Neuronal stem cell (in vitro differentiated cells): ENCODE results near the gene LSAMP.

Experiments
- DNase-seq: peaks from one replicate; pipeline ENCODE4 v3.0.0-alpha.2; 2013; ENCODE audit warnings: low spot score
- H2AFZ ChIP-seq: one replicate; pipeline ENCODE4 v1.6.1; 2013; ENCODE audit warnings: mild to moderate bottlenecking, low read length, inconsistent platforms
- H2AK5ac ChIP-seq: 2 replicates; pipeline ENCODE4 v1.6.1; 2013; ENCODE audit warnings: low read depth, mild to moderate bottlenecking, inconsistent platforms, low read length, moderate library complexity, mixed read lengths
- H2BK120ac ChIP-seq: 2 replicates; pipeline ENCODE4 v1.6.1; 2013; ENCODE audit warnings: low read depth, mild to moderate bottlenecking, inconsistent platforms, low read length, moderate library complexity, mixed read lengths
- H2BK12ac ChIP-seq: one replicate; pipeline ENCODE4 v1.6.1; 2013; ENCODE audit warnings: low read length, inconsistent platforms
- H2BK15ac ChIP-seq: 2 replicates; pipeline ENCODE4 v1.6.1; 2013; ENCODE audit warnings: mild to moderate bottlenecking, low read length, inconsistent platforms, mixed read lengths
- H2BK5ac ChIP-seq: one replicate; pipeline ENCODE4 v1.6.1; 2013; ENCODE audit warnings: inconsistent platforms, mild to moderate bottlenecking, low read length, moderate library complexity
- H3K14ac ChIP-seq: one replicate; pipeline ENCODE4 v1.6.1; 2013; ENCODE audit warnings: low read length, inconsistent platforms
- H3K18ac ChIP-seq: 2 replicates; pipeline ENCODE4 v1.6.1; 2013; ENCODE audit warnings: low read length, inconsistent platforms
- H3K23ac ChIP-seq: 2 replicates; pipeline ENCODE4 v1.6.1; 2013; ENCODE audit warnings: low read depth, mild to moderate bottlenecking, mixed read lengths, low read length, inconsistent platforms; ENCODE audit not compliant: poor library complexity
- H3K27ac ChIP-seq: replicated peaks from 3 replicates; pipeline ENCODE4 v1.5.1; 2013; ENCODE audit warnings: low read length, inconsistent platforms
- H3K27me3 ChIP-seq, 3 experiments: 2 replicates each; pipeline ENCODE4 v1.6.1; 2013; ENCODE audit warnings: low read length in 3 of 3, mild to moderate bottlenecking in 2 of 3, inconsistent platforms in 1 of 3, low read depth in 1 of 3, mixed read lengths in 1 of 3, moderate library complexity in 1 of 3; ENCODE audit not compliant: control insufficient read depth in 3 of 3, insufficient read depth in 3 of 3
- H3K36me3 ChIP-seq, 2 donors: replicated peaks in 1 of 2; 2 replicates each; pipeline ENCODE4 v1.6.1; 2013; ENCODE audit warnings: low read length in 2 of 2; ENCODE audit not compliant: control insufficient read depth in 2 of 2, insufficient read depth in 2 of 2
- H3K4ac ChIP-seq: 2 replicates; pipeline ENCODE4 v1.6.1; 2013; ENCODE audit warnings: inconsistent platforms, mild to moderate bottlenecking, low read length, moderate library complexity
- H3K4me1 ChIP-seq, 2 donors: 1 replicate in 1 of 2; 2 replicates in 1 of 2; pipeline ENCODE4 v1.6.1; 2013; ENCODE audit warnings: low read length in 2 of 2, low read depth in 1 of 2; ENCODE audit not compliant: control insufficient read depth in 2 of 2, insufficient read depth in 1 of 2
- H3K4me2 ChIP-seq: one replicate; pipeline ENCODE4 v1.6.1; 2013; ENCODE audit warnings: mild to moderate bottlenecking, low read length, inconsistent platforms; ENCODE audit not compliant: insufficient read depth, poor library complexity, severe bottlenecking
- H3K4me3 ChIP-seq, 2 donors: 2 replicates each; pipeline ENCODE4 v1.5.1; 2013; ENCODE audit warnings: low read length in 2 of 2, mild to moderate bottlenecking in 2 of 2, inconsistent platforms in 1 of 2, moderate library complexity in 1 of 2
- H3K79me1 ChIP-seq: one replicate; pipeline ENCODE4 v1.6.1; 2013; ENCODE audit warnings: low read depth, mild to moderate bottlenecking, inconsistent platforms, low read length, moderate library complexity
- H3K9ac ChIP-seq: one replicate; pipeline ENCODE4 v1.6.1; 2013; ENCODE audit warnings: mild to moderate bottlenecking, low read depth, low read length, inconsistent platforms; ENCODE audit not compliant: poor library complexity
- H3K9me3 ChIP-seq, 2 donors: replicated peaks in 1 of 2; 2 replicates each; pipeline versions ENCODE3 to v1.6.1; 2013; ENCODE audit warnings: low read length in 2 of 2, mild to moderate bottlenecking in 2 of 2, inconsistent platforms in 1 of 2, low read depth in 1 of 2, mixed read lengths in 1 of 2, moderate library complexity in 1 of 2; ENCODE audit not compliant: control insufficient read depth in 2 of 2, insufficient read depth in 1 of 2
- H4K8ac ChIP-seq: one replicate; pipeline ENCODE4 v1.6.1; 2013; ENCODE audit warnings: low read depth, mild to moderate bottlenecking, inconsistent platforms, low read length, moderate library complexity
- H4K91ac ChIP-seq: one replicate; pipeline ENCODE4 v1.6.1; 2013; ENCODE audit warnings: low read length, low read depth, mild to moderate bottlenecking, inconsistent platforms; ENCODE audit not compliant: poor library complexity
- WGBS, 2 donors: extraction: QIAGEN DNeasy Blood & Tissue Kit; methylation state at CpG; one replicate each; pipeline ENCODE4 v1.1.7; 2013; ENCODE audit warnings: missing lambda C conversion rate in 2 of 2, mixed read lengths in 1 of 2; ENCODE audit not compliant: insufficient read length in 2 of 2, insufficient replicate concordance in 1 of 2; ENCODE audit errors: extremely low coverage in 2 of 2; 5-methylcytosine and 5-hydroxymethylcytosine counted together

The LSAMP gene

DNA sequence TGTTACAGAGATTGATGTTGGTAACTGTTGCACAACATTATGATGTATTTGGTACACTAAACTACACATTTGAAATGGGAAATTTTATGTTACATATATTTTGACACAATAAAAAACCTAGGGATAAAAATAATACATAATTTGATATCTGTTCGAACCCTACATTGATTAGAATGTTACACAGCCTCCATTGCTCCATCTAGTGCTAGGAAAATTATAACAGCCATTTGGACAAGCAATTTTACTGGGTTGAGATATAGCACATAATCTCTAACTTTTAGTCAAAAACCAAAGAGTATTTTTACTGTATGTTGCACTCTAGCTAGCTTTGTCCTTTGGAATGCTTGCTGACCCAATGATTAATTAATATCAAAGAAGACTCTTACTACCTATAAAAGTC lies 108.1 kb downstream of the LSAMP start:
- no CpG with 5 or more reads among the region's 1 CpG for whole genome bisulfite sequencing, 2 donors
- no peak overlapping the region for H3K23ac ChIP-seq
- no peak overlapping the region for H2AFZ ChIP-seq
- no peak overlapping the region for H4K91ac ChIP-seq
- H3K27ac ChIP-seq: no peak overlapping the region
- H4K8ac ChIP-seq: no peak overlapping the region
- no peak overlapping the region for H3K18ac ChIP-seq
- H2BK12ac ChIP-seq: no peak overlapping the region
- H2BK15ac ChIP-seq: no peak overlapping the region
- peaks cover 2 to 5% of the 10 kb centered on the region in 2 donors for H3K4me1 ChIP-seq
- H2BK5ac ChIP-seq: no peak overlapping the region
- no peak overlapping the region for H3K14ac ChIP-seq
- H3K79me1 ChIP-seq: no peaks in the 10 kb centered on the region
- H3K9ac ChIP-seq: no peak overlapping the region
- no peaks in the 10 kb centered on the region for H3K36me3 ChIP-seq
- DNase-seq: no peak
- H3K4me2 ChIP-seq: no peak overlapping the region
- H3K4me3 ChIP-seq: no peak overlapping the region
- no peak overlapping the region for H2AK5ac ChIP-seq
- no peaks in the 10 kb centered on the region for H3K9me3 ChIP-seq
- H2BK120ac ChIP-seq: no peak overlapping the region
- no peak overlapping the region for H3K4ac ChIP-seq
- H3K27me3 ChIP-seq: no peaks in the 10 kb centered on the region

DNA sequence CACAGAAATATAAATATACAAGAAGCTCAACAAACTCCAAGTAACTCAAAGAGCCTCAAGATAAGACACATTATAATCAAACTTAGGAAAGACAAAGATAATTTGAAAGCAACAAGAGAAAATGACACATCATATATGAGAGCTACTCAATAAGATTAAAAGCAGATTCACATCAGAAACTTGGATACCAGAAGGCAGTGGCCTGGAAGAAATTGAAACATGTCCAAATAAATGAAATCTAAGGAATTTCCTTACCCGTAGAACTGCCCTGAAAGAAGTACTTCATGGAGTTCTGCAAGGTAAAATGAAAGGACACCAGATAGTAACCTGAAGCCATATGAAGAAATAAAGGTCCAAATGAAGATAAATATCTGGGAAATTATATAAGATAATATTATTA lies 113.9 kb downstream of the LSAMP start:
- no peak for DNase-seq
- H3K27me3 ChIP-seq: no peaks in the 10 kb centered on the region
- no peak overlapping the region for H2AK5ac ChIP-seq
- H3K4me3 ChIP-seq: no peak overlapping the region
- peaks cover 0 to 2% of the 10 kb centered on the region in 2 donors for H3K9me3 ChIP-seq
- H3K36me3 ChIP-seq: no peaks in the 10 kb centered on the region
- no peak overlapping the region for H4K91ac ChIP-seq
- H3K14ac ChIP-seq: no peak overlapping the region
- no peak overlapping the region for H3K27ac ChIP-seq
- H3K9ac ChIP-seq: no peak overlapping the region
- H3K4ac ChIP-seq: no peak overlapping the region
- no peaks in the 10 kb centered on the region for H3K79me1 ChIP-seq
- H3K23ac ChIP-seq: no peak overlapping the region
- H3K18ac ChIP-seq: no peak overlapping the region
- no CpG with 5 or more reads among the region's 1 CpG for WGBS, 2 donors
- no peak overlapping the region for H2BK15ac ChIP-seq
- H3K4me2 ChIP-seq: no peak overlapping the region
- H4K8ac ChIP-seq: no peak overlapping the region
- no peak overlapping the region for H2BK120ac ChIP-seq
- peaks cover 0 to 3% of the 10 kb centered on the region in 2 donors for H3K4me1 ChIP-seq
- H2BK12ac ChIP-seq: no peak overlapping the region
- no peak overlapping the region for H2AFZ ChIP-seq
- H2BK5ac ChIP-seq: no peak overlapping the region

DNA sequence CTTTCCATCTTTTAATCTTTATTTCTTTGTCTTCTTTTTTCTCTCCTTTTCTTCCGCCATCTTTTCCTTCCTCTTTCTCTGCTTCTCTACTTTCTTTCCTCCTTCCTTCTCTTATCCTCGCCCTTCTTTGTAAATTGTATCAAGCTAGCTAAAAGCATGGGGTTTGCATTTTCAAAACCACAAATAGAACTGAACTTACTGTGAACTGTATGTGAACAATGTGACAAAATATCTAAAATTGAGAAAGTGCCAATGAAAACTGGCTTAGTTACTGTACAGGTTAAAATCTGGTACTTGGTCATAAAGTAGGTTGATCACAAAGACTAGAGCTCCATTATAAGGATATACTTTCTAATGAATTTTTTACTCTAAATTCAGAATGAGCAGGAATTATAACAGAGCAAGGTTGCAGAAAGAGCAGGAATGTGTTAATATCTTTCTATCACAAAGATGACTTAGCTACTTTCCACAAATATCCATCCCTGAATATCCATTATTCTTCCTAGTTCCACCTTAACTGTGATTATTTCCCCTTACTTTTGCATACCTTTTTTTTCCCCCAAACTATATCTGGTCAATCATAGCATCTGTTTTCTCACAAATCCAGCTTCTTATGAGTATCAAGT lies 122.4 kb downstream of the LSAMP start:
- Histone ChIP-seq H3K36me3 (no peaks in the 10 kb centered on the region), H3K4ac (no peak overlapping the region), H3K23ac (no peak overlapping the region), H4K91ac (no peak overlapping the region), H4K8ac (no peak overlapping the region), H2BK120ac (no peak overlapping the region), H3K27ac (no peak overlapping the region), H3K27me3 (no peaks in the 10 kb centered on the region), H3K79me1 (no peaks in the 10 kb centered on the region), H2AK5ac (no peak overlapping the region), H2BK15ac (no peak overlapping the region), H3K9me3 (no peaks in the 10 kb centered on the region), H3K4me1 (peaks cover 0 to 1% of the 10 kb centered on the region in 2 donors), H3K4me3 (no peak overlapping the region), H3K18ac (no peak overlapping the region), H3K9ac (no peak overlapping the region), H2AFZ (no peak overlapping the region), H3K14ac (no peak overlapping the region), H2BK5ac (no peak overlapping the region), H2BK12ac (no peak overlapping the region), H3K4me2 (no peak overlapping the region)
- DNase-seq: no peak
- 100% methylated on average over 2 of the region's 2 CpGs; no CpG with 5 or more reads in 1 of the 2 donors for WGBS, 2 donors

GRCh38 chr3:116318370-116318769 lies 126.9 kb downstream of the LSAMP start:
- no peaks in the 10 kb centered on the region for H3K79me1 ChIP-seq
- no peak overlapping the region for H4K91ac ChIP-seq
- H3K18ac ChIP-seq: no peak overlapping the region
- no peak overlapping the region for H2AFZ ChIP-seq
- no CpG with 5 or more reads among the region's 1 CpG for WGBS, 2 donors
- H3K27ac ChIP-seq: no peak overlapping the region
- no peak overlapping the region for H3K4ac ChIP-seq
- no peaks in the 10 kb centered on the region for H3K36me3 ChIP-seq
- H3K9ac ChIP-seq: no peak overlapping the region
- H3K23ac ChIP-seq: no peak overlapping the region
- H2BK5ac ChIP-seq: no peak overlapping the region
- no peak overlapping the region for H2BK120ac ChIP-seq
- H3K9me3 ChIP-seq: no peaks in the 10 kb centered on the region
- no peak overlapping the region for H3K4me2 ChIP-seq
- peaks cover 0 to 1% of the 10 kb centered on the region in 2 donors for H3K4me1 ChIP-seq
- no peak overlapping the region for H2AK5ac ChIP-seq
- H3K14ac ChIP-seq: no peak overlapping the region
- no peak for DNase-seq
- H3K27me3 ChIP-seq: no peaks in the 10 kb centered on the region
- H2BK15ac ChIP-seq: no peak overlapping the region
- H4K8ac ChIP-seq: no peak overlapping the region
- H3K4me3 ChIP-seq: no peak overlapping the region
- no peak overlapping the region for H2BK12ac ChIP-seq
